ENCODE results near the gene CFAP221. TPM values are rescaled to one million over a fixed set of nuclear protein-coding genes. Genes with fewer than 3 reads are reported as not detected.

CFAP221 gene
- polyA plus RNA-seq, 2 of the 4 experiments (the other 2 are of a cell fraction) = 0.17 to 0.30 TPM

DNA sequence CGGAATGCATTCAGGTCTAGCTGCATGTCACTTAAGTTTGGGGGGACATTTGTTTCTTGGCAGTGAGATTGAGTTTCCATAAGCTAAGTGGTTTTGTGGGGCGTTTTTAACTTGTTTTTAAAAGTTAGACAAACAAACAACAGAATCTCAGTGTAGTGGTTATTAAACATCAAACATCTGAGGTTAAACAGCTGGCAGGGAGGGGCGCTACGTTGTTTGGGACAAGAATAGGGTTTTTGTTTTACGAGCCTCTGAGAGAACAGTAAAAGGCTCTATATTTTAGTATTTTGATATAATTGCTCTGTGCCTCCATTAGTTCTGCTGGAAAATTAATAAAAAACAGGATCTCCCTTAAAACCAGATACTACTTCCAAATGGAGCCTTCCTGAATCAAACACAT, 93.1 kb downstream of the CFAP221 start (continued):
- TF ChIP-seq HOXB13 (CRISPR knock-in tag; IDR thresholded peaks at IDR 0.05; ENCODE audit: low read depth) = no peak
- TF ChIP-seq, protein P1, sequence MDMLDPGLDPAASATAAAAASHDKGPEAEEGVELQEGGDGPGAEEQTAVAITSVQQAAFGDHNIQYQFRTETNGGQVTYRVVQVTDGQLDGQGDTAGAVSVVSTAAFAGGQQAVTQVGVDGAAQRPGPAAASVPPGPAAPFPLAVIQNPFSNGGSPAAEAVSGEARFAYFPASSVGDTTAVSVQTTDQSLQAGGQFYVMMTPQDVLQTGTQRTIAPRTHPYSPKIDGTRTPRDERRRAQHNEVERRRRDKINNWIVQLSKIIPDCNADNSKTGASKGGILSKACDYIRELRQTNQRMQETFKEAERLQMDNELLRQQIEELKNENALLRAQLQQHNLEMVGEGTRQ (IDR thresholded peaks at IDR 0.05) = no peak

DNA sequence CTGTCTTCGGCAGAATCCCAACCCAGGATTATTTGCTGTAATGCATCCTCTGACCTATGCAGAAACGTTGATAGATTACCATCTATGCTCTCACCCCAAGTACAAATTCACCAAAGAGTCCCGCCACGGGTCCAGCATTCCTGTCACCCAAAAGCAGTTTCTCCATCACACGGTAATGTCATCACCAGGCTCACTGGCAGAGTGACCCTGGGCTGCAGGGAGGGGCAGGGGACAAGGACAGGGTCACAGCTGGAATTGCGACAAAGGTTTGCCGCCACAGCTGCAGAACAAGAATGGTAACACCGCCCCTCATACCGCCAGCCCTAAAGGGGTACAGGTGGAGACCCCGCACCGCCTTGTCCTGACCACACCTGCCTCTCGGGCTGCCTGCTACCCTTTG, 94.0 kb downstream of the CFAP221 start:
- TF ChIP-seq ZFP36 (IDR thresholded peaks at IDR 0.05; ENCODE audit: borderline replicate concordance, partially characterized antibody) (no peak), HOXA7 (CRISPR knock-in tag; IDR thresholded peaks at IDR 0.05) (no peak), RARB (CRISPR knock-in tag; IDR thresholded peaks at IDR 0.05) (no peak), SREBF2 (IDR thresholded peaks at IDR 0.05) (no peak), TP53 (CRISPR knock-in tag; IDR thresholded peaks at IDR 0.05) (no peak), MYC (IDR thresholded peaks at IDR 0.05; ENCODE audit: borderline replicate concordance, low read length) (no peak), CHD4 (IDR thresholded peaks at IDR 0.05; ENCODE audit: borderline replicate concordance) (no peak), POLR2A (IDR thresholded peaks at IDR 0.05; ENCODE audit: low read length) (no peak), RNF2 (IDR thresholded peaks at IDR 0.05; ENCODE audit: borderline replicate concordance, low read depth) (no peak), POLR2AphosphoS2 (conservative IDR thresholded peaks at IDR 0.05; ENCODE audit: low read length) (no peak), CBX8 (IDR thresholded peaks at IDR 0.05) (no peak), ZC3H11A (IDR thresholded peaks at IDR 0.05) (no peak), TFCP2L1 (CRISPR knock-in tag; IDR thresholded peaks at IDR 0.05) (no peak), HOXB13 (CRISPR knock-in tag; IDR thresholded peaks at IDR 0.05; ENCODE audit: low read depth) (no peak)
- TF ChIP-seq, protein P2, sequence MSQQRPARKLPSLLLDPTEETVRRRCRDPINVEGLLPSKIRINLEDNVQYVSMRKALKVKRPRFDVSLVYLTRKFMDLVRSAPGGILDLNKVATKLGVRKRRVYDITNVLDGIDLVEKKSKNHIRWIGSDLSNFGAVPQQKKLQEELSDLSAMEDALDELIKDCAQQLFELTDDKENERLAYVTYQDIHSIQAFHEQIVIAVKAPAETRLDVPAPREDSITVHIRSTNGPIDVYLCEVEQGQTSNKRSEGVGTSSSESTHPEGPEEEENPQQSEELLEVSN (IDR thresholded peaks at IDR 0.05; ENCODE audit: borderline replicate concordance, low read depth) = no peak
- TF ChIP-seq, protein P3, sequence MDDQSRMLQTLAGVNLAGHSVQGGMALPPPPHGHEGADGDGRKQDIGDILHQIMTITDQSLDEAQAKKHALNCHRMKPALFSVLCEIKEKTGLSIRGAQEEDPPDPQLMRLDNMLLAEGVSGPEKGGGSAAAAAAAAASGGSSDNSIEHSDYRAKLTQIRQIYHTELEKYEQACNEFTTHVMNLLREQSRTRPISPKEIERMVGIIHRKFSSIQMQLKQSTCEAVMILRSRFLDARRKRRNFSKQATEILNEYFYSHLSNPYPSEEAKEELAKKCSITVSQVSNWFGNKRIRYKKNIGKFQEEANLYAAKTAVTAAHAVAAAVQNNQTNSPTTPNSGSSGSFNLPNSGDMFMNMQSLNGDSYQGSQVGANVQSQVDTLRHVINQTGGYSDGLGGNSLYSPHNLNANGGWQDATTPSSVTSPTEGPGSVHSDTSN (IDR thresholded peaks at IDR 0.05) = no peak
- TF ChIP-seq, protein P4, sequence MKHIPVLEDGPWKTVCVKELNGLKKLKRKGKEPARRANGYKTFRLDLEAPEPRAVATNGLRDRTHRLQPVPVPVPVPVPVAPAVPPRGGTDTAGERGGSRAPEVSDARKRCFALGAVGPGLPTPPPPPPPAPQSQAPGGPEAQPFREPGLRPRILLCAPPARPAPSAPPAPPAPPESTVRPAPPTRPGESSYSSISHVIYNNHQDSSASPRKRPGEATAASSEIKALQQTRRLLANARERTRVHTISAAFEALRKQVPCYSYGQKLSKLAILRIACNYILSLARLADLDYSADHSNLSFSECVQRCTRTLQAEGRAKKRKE (CRISPR knock-in tag; IDR thresholded peaks at IDR 0.05; ENCODE audit: low read depth) = no peak
- TF ChIP-seq, protein P1 (IDR thresholded peaks at IDR 0.05) = no peak
- TF ChIP-seq, protein P5, sequence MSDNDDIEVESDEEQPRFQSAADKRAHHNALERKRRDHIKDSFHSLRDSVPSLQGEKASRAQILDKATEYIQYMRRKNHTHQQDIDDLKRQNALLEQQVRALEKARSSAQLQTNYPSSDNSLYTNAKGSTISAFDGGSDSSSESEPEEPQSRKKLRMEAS (IDR thresholded peaks at IDR 0.05) = no peak
- no peak for ATAC-seq
- FAIRE-seq = no peak
- Histone ChIP-seq H3K4me3 (no peak overlapping the region), H3K4me2 (no peak overlapping the region), H3K9me3 (no peaks in the 10 kb centered on the region), H3K4me1 (no peaks in the 10 kb centered on the region), H3K27ac (no peak overlapping the region)
- no peak for DNase-seq (ENCODE audit: low read depth in 1 of 2, low spot score in 1 of 2)
- ChIA-PET CTCF (interaction anchor here (1.0 to 1.5 kb wide), 2 partner anchors 10 to 65 kb away, joined by 3 read pairs; no protein-coding TSS in a partner anchor), POLR2A (no interaction called here)
- WGBS (ENCODE audit: missing lambda C conversion rate) = 50% methylated on average over 12 of the region's 12 CpGs

DNA sequence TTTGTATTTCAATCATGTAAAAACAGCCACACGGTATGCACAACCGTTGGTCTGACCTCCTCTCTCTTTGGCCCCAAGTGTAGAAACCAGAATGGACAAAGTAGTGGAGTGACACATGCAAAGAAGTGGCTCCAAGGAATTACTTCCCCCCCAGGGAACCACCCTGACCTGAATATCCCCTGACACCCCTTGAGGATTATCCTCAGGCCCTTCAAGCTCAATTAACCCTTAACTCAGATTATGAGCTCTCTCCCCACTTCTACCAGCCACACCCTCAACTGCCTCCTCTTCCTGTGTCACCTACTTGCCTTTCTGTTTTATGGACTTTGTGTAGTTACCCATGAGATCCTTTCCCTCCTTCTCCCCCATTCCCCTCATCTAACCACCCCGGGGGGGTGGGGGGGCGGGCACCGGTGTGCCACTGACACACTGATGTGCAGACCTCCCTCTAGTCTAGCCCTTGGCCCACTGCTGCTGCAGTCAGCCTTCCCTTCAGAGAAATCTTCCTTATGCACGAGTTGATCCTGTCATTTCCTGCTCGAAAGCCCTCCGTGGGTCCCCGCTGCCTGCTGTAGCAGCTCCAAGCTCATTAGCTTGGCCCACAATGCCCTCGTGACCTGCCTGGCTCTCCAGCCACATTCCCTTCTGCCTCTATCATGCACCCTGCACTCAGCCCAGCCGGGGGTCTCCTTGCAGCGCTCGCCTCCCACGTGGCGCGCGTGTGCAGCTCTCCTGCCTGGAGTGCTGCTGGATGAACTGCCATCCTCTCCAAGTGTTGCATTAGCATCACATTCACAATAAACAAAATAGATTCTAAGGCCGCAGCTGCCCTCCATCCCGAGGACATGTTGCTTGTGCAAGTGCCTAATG, 94.7 kb downstream of the CFAP221 start:
- Histone ChIP-seq H3K27ac (no peak overlapping the region), H3K4me1 (no peaks in the 10 kb centered on the region), H3K4me3 (no peak overlapping the region), H3K4me2 (no peak overlapping the region), H3K9me3 (no peaks in the 10 kb centered on the region)
- no peak for DNase-seq (ENCODE audit: low read depth in 1 of 2, low spot score in 1 of 2)
- no peak for TF ChIP-seq ZC3H11A (IDR thresholded peaks at IDR 0.05)
- TF ChIP-seq FOSL2 (IDR thresholded peaks at IDR 0.05) = no peak
- no peak for TF ChIP-seq FOSL2 (CRISPR knock-in tag; IDR thresholded peaks at IDR 0.05)
- no peak for TF ChIP-seq KDM1A (IDR thresholded peaks at IDR 0.05; ENCODE audit: low read depth)
- TF ChIP-seq, protein P6, sequence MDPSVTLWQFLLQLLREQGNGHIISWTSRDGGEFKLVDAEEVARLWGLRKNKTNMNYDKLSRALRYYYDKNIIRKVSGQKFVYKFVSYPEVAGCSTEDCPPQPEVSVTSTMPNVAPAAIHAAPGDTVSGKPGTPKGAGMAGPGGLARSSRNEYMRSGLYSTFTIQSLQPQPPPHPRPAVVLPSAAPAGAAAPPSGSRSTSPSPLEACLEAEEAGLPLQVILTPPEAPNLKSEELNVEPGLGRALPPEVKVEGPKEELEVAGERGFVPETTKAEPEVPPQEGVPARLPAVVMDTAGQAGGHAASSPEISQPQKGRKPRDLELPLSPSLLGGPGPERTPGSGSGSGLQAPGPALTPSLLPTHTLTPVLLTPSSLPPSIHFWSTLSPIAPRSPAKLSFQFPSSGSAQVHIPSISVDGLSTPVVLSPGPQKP (IDR thresholded peaks at IDR 0.05; ENCODE audit: low read depth, low read length) = no peak
- TF ChIP-seq, protein P7, sequence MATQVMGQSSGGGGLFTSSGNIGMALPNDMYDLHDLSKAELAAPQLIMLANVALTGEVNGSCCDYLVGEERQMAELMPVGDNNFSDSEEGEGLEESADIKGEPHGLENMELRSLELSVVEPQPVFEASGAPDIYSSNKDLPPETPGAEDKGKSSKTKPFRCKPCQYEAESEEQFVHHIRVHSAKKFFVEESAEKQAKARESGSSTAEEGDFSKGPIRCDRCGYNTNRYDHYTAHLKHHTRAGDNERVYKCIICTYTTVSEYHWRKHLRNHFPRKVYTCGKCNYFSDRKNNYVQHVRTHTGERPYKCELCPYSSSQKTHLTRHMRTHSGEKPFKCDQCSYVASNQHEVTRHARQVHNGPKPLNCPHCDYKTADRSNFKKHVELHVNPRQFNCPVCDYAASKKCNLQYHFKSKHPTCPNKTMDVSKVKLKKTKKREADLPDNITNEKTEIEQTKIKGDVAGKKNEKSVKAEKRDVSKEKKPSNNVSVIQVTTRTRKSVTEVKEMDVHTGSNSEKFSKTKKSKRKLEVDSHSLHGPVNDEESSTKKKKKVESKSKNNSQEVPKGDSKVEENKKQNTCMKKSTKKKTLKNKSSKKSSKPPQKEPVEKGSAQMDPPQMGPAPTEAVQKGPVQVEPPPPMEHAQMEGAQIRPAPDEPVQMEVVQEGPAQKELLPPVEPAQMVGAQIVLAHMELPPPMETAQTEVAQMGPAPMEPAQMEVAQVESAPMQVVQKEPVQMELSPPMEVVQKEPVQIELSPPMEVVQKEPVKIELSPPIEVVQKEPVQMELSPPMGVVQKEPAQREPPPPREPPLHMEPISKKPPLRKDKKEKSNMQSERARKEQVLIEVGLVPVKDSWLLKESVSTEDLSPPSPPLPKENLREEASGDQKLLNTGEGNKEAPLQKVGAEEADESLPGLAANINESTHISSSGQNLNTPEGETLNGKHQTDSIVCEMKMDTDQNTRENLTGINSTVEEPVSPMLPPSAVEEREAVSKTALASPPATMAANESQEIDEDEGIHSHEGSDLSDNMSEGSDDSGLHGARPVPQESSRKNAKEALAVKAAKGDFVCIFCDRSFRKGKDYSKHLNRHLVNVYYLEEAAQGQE (IDR thresholded peaks at IDR 0.05) = no peak
- no peak for TF ChIP-seq RCOR1 (IDR thresholded peaks at IDR 0.05; ENCODE audit: low read depth, low read length)
- FAIRE-seq = no peak
- WGBS (ENCODE audit: missing lambda C conversion rate) = 53% methylated on average over 19 of the region's 19 CpGs
- ChIA-PET CTCF (interaction anchor here (0.6 to 7.6 kb wide), 5 partner anchors 11 to 537 kb away, joined by 3 to 90 read pairs (median 3); no protein-coding TSS in a partner anchor), POLR2A (no interaction called here)
- no peak for ATAC-seq

All from A549 (cell line).